ENCODE results near the gene RMND5A.

Gene RMND5A

DNA sequence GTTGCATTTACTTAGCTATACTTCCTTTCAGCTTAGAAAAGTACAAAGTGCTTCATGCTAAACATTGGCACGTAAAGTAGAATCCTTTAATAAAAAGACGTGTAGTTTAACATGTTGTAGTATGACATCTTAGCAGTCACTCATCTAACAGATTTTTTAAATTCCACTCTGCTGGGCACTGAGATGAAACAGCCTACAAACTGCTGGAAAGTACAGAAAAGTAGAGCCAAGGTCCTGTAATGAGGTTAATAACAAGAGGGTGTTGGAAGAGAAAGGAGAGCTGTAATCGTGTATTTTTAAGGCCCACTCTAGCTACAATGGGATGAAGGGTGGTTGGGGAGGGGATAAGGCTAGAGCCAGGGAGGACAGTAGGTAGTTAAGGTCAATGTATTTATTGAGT lies 59.9 kb downstream of the RMND5A start:
- TF ChIP-seq, protein P1, sequence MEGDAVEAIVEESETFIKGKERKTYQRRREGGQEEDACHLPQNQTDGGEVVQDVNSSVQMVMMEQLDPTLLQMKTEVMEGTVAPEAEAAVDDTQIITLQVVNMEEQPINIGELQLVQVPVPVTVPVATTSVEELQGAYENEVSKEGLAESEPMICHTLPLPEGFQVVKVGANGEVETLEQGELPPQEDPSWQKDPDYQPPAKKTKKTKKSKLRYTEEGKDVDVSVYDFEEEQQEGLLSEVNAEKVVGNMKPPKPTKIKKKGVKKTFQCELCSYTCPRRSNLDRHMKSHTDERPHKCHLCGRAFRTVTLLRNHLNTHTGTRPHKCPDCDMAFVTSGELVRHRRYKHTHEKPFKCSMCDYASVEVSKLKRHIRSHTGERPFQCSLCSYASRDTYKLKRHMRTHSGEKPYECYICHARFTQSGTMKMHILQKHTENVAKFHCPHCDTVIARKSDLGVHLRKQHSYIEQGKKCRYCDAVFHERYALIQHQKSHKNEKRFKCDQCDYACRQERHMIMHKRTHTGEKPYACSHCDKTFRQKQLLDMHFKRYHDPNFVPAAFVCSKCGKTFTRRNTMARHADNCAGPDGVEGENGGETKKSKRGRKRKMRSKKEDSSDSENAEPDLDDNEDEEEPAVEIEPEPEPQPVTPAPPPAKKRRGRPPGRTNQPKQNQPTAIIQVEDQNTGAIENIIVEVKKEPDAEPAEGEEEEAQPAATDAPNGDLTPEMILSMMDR (IDR thresholded peaks at IDR 0.05): no peak
- TF ChIP-seq ZFX (IDR thresholded peaks at IDR 0.05; ENCODE audit: borderline replicate concordance): no peak

DNA sequence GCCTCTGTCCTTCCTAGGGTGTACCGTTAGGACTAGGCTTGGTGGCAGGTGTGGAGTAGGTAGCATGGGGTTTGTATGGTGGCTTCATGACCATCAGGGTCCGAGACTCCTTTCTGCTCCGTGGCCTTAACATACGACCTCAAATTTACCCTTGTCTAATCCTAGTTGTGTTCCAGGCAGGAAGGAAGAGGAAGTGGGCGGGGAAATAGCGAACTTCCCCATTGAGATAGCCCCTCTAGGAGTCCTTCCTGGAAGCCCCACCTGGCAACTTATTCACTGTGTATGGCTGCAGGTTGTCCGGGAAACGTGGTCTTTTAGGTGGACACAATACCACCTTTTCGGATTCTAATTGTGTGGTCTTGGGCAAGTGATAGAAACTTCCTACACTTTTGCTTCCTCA lies 61.3 kb downstream of the RMND5A start:
- TF ChIP-seq ZFX (IDR thresholded peaks at IDR 0.05; ENCODE audit: borderline replicate concordance): no peak
- TF ChIP-seq, protein P1 (IDR thresholded peaks at IDR 0.05): no peak
- no peak overlapping the region for H3K27ac ChIP-seq

More for the DNA sequence above, 59.9 kb downstream of the RMND5A start:
- H3K27ac ChIP-seq: no peak overlapping the region

DNA sequence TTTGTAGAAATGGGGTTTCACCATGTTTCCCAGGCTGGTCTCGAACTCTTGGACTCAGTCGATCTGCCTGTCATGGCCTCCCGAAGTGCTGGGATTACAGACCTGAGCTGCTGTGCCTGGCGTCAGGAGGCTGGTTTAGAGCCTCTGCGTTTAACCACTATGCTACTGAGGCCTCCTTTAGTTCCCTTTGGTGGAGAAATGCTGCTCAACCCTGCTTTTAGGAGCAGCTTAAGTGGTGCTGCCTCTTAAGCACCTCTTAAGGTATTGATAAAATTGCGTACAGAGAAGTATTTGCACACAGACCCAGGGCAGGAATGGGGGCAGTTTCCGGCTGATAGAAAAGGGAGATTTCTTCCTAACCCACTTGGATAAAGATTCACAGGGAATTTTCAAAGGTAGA lies 62.7 kb downstream of the RMND5A start:
- no peak overlapping the region for H3K27ac ChIP-seq
- TF ChIP-seq, protein P1 (IDR thresholded peaks at IDR 0.05): no peak
- no peak for TF ChIP-seq ZFX (IDR thresholded peaks at IDR 0.05; ENCODE audit: borderline replicate concordance)

DNA sequence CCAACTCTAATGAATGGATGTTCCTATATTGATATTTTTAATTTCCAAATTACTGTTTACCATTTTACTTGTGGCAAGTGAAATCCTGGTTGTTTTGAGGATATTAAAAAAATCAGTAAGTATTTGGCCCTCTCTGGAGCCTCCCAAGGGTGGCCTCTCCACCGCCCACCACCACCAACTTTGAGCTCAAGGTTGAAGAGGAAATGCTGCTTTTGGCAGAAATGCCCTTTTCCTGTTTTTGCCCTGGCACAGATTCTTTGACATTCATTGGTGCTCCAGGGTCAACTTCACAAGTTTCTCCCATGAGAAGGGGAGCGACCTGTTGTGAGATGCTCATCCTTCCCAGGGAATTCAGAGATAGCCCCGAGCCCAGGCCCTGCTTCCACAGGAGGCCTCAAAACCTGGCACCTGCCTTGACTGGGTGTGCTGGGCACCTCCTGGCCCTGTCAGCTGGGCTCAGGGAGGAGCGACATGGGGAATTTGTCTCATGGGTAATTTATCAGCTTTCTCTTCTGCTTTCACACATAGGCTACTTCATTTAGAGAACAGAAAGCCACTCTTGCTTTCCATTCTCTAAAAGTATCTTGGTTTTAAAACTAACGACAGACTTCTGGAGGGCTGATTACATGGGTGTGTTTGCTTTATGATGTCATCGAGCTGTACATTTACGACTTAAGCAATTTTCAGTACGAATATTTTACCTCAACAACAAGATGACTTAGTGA lies 63.7 kb downstream of the RMND5A start:
- no peak overlapping the region for H3K27ac ChIP-seq
- TF ChIP-seq ZFX (IDR thresholded peaks at IDR 0.05; ENCODE audit: borderline replicate concordance): no peak
- TF ChIP-seq, protein P1 (IDR thresholded peaks at IDR 0.05): no peak

DNA sequence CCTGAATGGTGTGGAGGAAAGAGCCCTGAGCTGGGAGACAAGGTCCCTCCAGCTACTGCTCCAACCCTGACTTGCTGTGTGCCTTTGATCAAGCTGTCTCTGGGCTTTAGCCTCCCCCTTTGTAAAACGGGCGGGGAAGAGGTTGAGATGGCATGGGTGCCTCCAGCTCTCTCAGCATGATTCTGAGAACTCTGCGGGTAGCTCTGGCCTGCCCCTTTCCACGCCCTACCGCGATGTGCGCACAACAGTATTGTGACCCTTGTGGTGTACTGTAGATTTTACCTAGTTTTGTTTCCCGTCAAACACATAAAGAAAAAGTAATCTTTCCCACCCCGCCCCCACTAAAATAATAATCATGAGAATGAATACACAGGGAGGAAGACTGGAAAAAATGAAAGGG lies 65.4 kb downstream of the RMND5A start:
- H3K27ac ChIP-seq: no peak overlapping the region
- TF ChIP-seq, protein P1 (IDR thresholded peaks at IDR 0.05): no peak
- TF ChIP-seq ZFX (IDR thresholded peaks at IDR 0.05; ENCODE audit: borderline replicate concordance): no peak

DNA sequence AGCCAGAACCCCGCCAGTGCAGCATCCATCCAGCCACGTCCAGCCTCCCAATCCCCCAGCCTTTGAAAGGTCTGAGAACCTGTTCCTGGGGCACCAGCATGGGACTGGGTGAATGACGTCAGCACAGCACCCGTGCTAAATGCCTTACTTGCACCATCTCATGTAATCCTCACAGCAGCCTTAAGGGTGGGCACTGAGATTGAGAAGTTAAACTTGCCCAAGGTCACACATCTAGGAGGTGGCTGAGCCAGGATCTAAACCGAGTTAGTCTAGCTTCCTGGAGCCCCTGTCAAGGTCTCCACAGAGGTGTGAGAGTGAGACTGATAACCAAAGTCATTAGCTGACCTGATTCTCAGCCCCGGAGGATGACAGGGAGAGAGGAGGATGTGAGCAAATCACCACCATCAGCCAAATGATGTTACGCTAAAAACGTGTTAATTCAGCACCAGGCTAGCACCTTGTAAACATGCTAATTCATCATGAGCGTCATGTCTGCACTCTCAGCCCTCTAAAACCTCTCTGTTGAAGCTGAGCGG lies 66.0 kb downstream of the RMND5A start:
- no peak for TF ChIP-seq ZFX (IDR thresholded peaks at IDR 0.05; ENCODE audit: borderline replicate concordance)
- TF ChIP-seq, protein P1 (IDR thresholded peaks at IDR 0.05): no peak
- H3K27ac ChIP-seq: no peak overlapping the region

DNA sequence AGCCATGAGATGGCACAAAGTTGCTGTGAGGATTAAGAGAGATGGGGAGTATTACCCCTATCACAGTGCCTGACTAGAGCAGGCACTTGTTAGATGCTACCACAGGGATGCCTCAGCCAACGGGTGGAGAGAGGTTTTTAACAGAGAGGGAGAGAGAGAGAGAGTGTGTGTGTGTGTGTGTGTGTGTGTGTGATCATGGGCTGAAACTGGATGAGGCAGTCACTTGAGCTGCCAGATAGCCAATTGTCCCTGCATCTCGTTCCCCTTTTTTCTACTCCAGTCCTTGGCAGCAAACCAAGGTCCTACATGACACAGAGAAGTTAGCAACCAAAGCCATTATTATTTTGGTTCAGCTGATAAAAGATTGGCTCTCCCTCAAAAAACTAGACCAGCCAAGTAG lies 67.6 kb downstream of the RMND5A start:
- H3K27ac ChIP-seq: no peak overlapping the region
- TF ChIP-seq, protein P1 (IDR thresholded peaks at IDR 0.05): no peak
- TF ChIP-seq ZFX (IDR thresholded peaks at IDR 0.05; ENCODE audit: borderline replicate concordance): no peak
